VCaP (cell line): ENCODE results near the gene EEF2K.

Experiments used
- H3K27ac ChIP-seq: fragments of 450-650 bp; 2 replicates; pipeline ENCODE4 v1.5.1; 2017
- CTCF ChIP-seq: fragments of 450-650 bp; conservative IDR thresholded peaks from 2 replicates; pipeline ENCODE4 v1.5.1; 2017; ENCODE audit warnings: mild to moderate bottlenecking, moderate library complexity

The EEF2K gene

GRCh38 chr16:22240023-22240710 lies 34.1 kb downstream of the EEF2K start:
- H3K27ac ChIP-seq = peak overlapping the region; percentile 57

GRCh38 chr16:22250522-22250921 lies 44.4 kb downstream of the EEF2K start:
- H3K27ac ChIP-seq = no peak overlapping the region
- TF ChIP-seq CTCF = no peak

More at GRCh38 chr16:22240023-22240710, 34.1 kb downstream of the EEF2K start:
- TF ChIP-seq CTCF = no peak

GRCh38 chr16:22252317-22252716 lies 46.2 kb downstream of the EEF2K start:
- no peak for TF ChIP-seq CTCF
- no peak overlapping the region for H3K27ac ChIP-seq

- TF ChIP-seq CTCF = no peak
- no peak overlapping the region for H3K27ac ChIP-seq
Measured at GRCh38 chr16:22253272-22253671, 47.2 kb downstream of the EEF2K start.

- TF ChIP-seq CTCF = no peak
- no peak overlapping the region for H3K27ac ChIP-seq
Measured at GRCh38 chr16:22255335-22255734, 49.3 kb downstream of the EEF2K start.

- no peak overlapping the region for H3K27ac ChIP-seq
- no peak for TF ChIP-seq CTCF
Measured at GRCh38 chr16:22257440-22257839, 51.4 kb downstream of the EEF2K start.

- TF ChIP-seq CTCF = no peak
Measured at GRCh38 chr16:22260490-22260889, 54.4 kb downstream of the EEF2K start.

More at GRCh38 chr16:22260490-22260889, 54.4 kb downstream of the EEF2K start:
- H3K27ac ChIP-seq = no peak overlapping the region
